GM21447 (cell line): ENCODE results near the gene LRTM2.

ENCODE experiments used
- ATAC-seq: cut with Tn5 transposase; IDR thresholded peaks from one replicate; pipeline ENCODE4 v1.9.1; 2021; ENCODE audit not compliant: unreplicated experiment

The LRTM2 gene

DNA sequence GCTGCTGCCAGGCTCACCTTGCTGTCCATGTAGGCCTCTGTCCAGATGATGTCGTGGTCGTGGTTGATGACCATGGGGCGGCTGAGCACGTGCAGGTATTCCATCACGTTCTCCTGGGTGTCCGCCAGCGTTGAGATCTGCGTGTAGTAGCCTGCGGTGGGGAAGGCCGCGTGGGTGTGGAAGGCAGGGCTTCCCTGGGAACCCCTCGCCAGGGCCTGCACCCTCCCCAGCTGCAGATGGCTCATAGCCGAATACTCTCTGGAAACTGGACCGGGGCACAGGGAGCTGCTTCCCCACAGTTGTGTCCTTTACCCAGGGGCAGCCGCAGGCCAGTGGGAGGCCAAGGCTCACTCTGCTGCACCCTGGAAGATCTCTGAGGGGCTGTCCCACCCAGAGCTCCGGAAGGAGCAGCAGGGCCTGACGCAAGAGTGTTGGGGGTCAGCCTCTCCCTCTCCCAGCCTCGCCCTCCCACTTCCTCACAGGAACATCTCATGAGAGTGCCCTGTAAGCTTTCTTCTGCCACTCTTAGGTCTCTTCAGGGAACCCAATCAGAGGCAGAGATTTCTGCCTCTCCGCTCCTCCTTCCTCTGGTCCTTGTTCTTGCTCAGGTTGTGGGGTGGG, 62.6 kb downstream of the LRTM2 start:
- no peak for ATAC-seq

DNA sequence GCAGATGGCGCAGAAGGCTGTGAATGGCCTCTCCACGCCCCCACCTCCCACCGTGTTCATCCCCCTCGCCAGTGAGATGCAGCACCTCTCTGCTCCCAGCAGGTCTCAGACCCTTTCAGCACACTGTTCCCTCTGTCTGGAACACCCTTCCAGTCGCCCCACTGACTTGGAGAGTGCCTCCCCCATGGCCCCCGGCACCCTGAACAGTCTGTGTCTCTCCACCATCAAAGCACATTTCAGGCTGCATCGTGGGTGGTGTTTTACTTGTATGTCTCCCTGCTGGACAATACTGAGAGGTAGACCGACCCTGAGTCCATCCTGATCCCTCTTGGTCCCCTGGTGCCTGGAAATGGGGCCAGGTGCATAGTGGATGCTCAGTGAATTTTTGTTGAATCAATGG, 63.1 kb downstream of the LRTM2 start:
- no peak for ATAC-seq

DNA sequence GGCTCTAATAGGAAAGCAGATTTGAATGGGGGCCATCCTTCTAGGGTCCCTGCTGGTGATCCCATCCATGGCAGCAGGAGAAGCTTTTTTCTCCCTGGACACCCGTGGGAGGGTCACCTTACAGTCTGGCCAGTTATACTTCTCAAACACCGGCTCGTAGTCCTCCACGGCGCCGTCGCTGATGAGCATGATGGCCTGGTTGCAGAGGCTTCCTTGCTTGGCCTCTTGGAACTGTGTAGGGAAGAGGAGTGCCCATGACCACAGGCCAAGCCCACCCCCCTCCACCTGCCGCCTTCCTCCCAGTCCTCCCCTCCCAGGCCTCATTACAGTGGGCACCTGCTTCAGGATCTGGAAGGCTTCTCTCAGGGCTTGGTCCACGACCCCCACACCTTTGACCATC, 64.3 kb downstream of the LRTM2 start:
- ATAC-seq = no peak

DNA sequence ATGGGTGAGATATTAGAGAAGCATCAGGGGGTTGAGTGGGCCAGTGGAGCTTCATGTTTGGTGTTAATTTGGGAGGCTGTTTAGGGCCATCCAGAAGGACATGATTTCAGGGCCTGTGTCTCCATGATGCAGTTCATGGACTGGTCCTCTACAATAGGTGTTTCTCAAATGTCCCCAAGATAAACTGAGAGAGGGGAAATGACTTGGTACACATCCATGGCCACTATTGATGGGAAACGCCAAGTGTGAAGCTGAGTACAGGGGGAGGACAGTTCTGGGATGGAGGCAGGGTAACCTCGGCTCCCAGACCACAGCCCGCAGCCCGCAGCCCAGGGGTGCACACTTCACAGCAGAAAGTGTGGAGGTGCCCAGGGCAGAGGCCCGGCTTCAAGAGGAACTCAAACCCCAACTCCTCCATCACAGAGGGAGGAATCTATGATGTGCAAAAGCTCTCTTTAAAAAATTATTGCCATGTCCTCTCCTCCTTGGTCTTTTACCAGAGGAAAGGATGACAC, 64.8 kb downstream of the LRTM2 start:
- ATAC-seq = no peak

DNA sequence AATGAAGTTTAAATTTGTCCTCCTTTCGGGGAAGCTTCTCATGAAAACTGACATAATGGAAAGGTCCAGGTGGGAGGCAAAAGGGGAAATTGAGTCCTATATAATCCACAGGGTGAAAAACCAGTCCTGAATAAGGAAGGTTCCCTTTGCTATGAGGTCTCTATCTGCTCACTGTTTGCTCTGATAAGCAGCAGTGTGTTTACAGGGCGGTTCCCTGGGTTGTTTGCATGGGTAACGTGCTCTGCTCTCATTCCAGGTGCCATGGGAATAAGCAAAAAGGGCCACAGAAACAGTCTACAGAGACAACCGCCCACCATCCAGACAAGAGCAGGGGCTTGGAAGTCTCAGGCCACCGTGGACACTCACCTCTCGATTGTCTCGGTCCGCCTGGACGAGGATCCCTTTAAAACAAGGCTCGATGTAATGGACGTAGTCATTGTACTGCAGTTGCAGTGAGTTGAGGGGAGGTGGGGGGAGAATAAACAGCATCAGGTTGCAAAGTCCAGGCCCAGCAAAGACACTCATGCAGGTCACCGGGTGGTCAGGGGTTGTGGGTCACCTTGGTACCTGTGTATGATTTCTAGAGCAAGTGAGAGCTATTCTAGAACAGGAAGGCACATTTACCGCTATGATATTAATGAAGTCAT, 65.4 kb downstream of the LRTM2 start:
- ATAC-seq = no peak
